ENCODE measurements around the gene DPH6.
"Not testable (repeated sequence)": the region's sequence is repeated elsewhere in the genome, so short reads cannot be mapped to it uniquely, and the experiment has no call there.

Gene DPH6

DNA sequence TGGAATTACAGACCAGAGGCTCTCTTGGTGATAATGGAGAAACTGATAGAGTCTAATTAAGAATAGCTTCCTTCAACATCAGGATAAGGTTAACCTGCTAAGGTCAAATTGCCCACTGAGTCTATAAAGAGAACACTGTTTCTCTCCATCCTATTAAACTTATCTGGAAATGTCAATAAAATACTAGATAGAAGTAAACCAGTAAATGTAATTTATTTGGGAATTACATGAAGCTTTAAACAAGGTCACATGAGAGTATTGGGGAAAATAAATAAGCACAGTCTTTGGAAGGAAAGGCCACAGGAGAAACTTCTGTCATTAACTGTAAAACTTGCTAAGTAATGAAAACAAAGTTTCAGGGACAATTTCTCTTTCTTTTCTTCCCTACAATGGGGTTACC, 118.5 kb downstream of the DPH6 start:
- H3K27me3 ChIP-seq (ENCODE audit: control insufficient read depth, insufficient read depth, low read length): no peaks in the 10 kb centered on the region
- no peaks in the 10 kb centered on the region for H3K36me3 ChIP-seq (ENCODE audit: control insufficient read depth, low read depth, low read length)
- no peak overlapping the region for H3K9ac ChIP-seq (ENCODE audit: low read length)
- H3K4me3 ChIP-seq (ENCODE audit: low read length): no peak overlapping the region
- H3K4me1 ChIP-seq (ENCODE audit: control insufficient read depth, low read depth, low read length): no peaks in the 10 kb centered on the region
- no peaks in the 10 kb centered on the region for H3K9me3 ChIP-seq (ENCODE audit: control insufficient read depth, low read depth, low read length)
- no peak overlapping the region for H3K27ac ChIP-seq (ENCODE audit: low read length)

DNA sequence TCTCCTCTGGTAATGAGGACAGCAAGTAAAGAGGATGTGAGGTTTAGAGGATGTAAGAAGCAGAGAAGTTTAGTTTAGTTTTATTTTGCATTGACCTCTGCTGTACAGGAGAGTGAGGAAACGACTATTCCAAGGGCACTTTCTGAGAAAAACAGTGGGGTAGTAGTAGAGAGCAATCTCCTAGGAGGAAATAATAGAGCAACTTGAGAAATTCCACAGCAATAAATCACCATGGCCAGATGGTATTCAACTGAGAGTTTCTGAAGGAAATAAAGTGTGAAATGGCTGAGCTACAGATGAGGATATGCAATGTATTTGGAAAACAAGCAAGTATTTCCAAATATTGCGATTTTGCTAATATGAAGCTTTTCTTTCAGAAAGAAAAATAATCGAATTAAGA, 118.9 kb downstream of the DPH6 start:
- Histone ChIP-seq H3K36me3 (ENCODE audit: control insufficient read depth, low read depth, low read length) (no peaks in the 10 kb centered on the region), H3K27ac (ENCODE audit: low read length) (no peak overlapping the region), H3K9ac (ENCODE audit: low read length) (no peak overlapping the region), H3K4me3 (ENCODE audit: low read length) (no peak overlapping the region), H3K27me3 (ENCODE audit: control insufficient read depth, insufficient read depth, low read length) (no peaks in the 10 kb centered on the region), H3K4me1 (ENCODE audit: control insufficient read depth, low read depth, low read length) (no peaks in the 10 kb centered on the region), H3K9me3 (ENCODE audit: control insufficient read depth, low read depth, low read length) (no peaks in the 10 kb centered on the region)

DNA sequence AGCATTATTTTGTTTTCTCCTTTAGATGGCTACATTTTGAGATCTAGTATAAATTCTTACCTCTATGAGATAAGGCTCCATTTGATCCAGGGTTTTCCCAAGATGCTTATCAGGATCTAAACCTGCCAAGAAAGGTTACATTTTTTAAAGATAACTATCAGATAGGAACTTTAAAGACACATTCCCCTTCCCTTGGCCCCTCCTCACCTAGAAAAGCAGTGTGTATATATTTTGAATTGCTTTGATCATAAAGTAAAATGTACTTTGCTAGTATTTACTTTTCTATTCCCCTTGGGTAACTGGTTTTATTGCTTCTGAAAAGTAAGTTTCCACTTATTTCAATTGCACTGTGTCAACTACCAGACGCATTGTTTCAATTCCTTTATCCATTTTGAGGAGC, 135.2 kb downstream of the DPH6 start:
- Histone ChIP-seq H3K4me1 (ENCODE audit: control insufficient read depth, low read depth, low read length) (no peaks in the 10 kb centered on the region), H3K27ac (ENCODE audit: low read length) (no peak overlapping the region), H3K36me3 (ENCODE audit: control insufficient read depth, low read depth, low read length) (no peaks in the 10 kb centered on the region), H3K9ac (ENCODE audit: low read length) (no peak overlapping the region), H3K9me3 (ENCODE audit: control insufficient read depth, low read depth, low read length) (no peaks in the 10 kb centered on the region), H3K27me3 (ENCODE audit: control insufficient read depth, insufficient read depth, low read length) (no peaks in the 10 kb centered on the region), H3K4me3 (ENCODE audit: low read length) (no peak overlapping the region)

DNA sequence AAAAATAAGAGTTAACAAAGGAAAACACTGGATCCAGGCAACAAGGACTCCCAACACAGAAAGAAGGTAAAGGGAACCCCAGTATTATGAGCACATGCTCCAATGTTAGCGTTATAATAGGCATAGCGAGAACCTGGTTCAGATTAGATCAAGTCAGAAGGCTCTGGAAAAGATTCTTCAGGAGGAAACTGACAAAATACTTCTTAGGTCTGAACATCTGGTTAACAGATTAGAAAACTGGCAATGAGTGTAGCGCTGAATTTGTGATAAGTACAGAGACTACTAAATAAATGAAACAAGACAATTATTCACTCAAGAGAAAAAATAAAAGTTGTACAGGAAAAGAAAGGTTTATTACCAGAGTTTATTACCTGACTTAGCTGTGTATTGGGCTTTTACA, 146.1 kb downstream of the DPH6 start:
- H3K9ac ChIP-seq (ENCODE audit: low read length): no peak overlapping the region
- no peaks in the 10 kb centered on the region for H3K9me3 ChIP-seq (ENCODE audit: control insufficient read depth, low read depth, low read length)
- H3K4me1 ChIP-seq (ENCODE audit: control insufficient read depth, low read depth, low read length): no peaks in the 10 kb centered on the region
- no peaks in the 10 kb centered on the region for H3K27me3 ChIP-seq (ENCODE audit: control insufficient read depth, insufficient read depth, low read length)
- H3K27ac ChIP-seq (ENCODE audit: low read length): no peak overlapping the region
- no peak overlapping the region for H3K4me3 ChIP-seq (ENCODE audit: low read length)
- H3K36me3 ChIP-seq (ENCODE audit: control insufficient read depth, low read depth, low read length): no peaks in the 10 kb centered on the region

GRCh38 chr15:35397027-35397426, 148.9 kb downstream of the DPH6 start:
- no peaks in the 10 kb centered on the region for H3K4me1 ChIP-seq (ENCODE audit: control insufficient read depth, low read depth, low read length)
- no peak overlapping the region for H3K27ac ChIP-seq (ENCODE audit: low read length)
- H3K9ac ChIP-seq (ENCODE audit: low read length): no peak overlapping the region
- no peaks in the 10 kb centered on the region for H3K9me3 ChIP-seq (ENCODE audit: control insufficient read depth, low read depth, low read length)
- H3K4me3 ChIP-seq (ENCODE audit: low read length): no peak overlapping the region
- no peaks in the 10 kb centered on the region for H3K27me3 ChIP-seq (ENCODE audit: control insufficient read depth, insufficient read depth, low read length)
- H3K36me3 ChIP-seq (ENCODE audit: control insufficient read depth, low read depth, low read length): no peaks in the 10 kb centered on the region

DNA sequence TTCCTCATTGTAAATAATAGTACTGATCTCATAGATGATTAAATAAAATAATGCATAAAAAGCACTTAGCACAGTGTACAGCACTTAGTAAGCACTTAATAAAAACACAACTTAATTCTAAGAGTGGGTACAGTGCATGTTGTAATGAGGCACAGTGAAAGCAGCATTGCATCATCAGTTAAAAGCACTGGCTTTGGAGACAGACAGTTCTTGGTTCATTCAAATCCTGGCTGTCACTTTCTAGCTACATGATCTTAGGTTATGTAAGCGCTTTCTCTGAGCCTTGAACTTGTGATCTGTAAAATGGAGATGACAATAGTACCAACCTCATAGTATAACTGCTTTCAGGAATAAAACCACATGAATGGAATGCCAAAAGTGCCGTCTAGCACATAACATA, 151.5 kb downstream of the DPH6 start:
- Histone ChIP-seq H3K9me3 (ENCODE audit: control insufficient read depth, low read depth, low read length) (no peaks in the 10 kb centered on the region), H3K4me1 (ENCODE audit: control insufficient read depth, low read depth, low read length) (no peaks in the 10 kb centered on the region), H3K9ac (ENCODE audit: low read length) (no peak overlapping the region), H3K4me3 (ENCODE audit: low read length) (no peak overlapping the region), H3K27ac (ENCODE audit: low read length) (no peak overlapping the region), H3K36me3 (ENCODE audit: control insufficient read depth, low read depth, low read length) (no peaks in the 10 kb centered on the region), H3K27me3 (ENCODE audit: control insufficient read depth, insufficient read depth, low read length) (no peaks in the 10 kb centered on the region)

DNA sequence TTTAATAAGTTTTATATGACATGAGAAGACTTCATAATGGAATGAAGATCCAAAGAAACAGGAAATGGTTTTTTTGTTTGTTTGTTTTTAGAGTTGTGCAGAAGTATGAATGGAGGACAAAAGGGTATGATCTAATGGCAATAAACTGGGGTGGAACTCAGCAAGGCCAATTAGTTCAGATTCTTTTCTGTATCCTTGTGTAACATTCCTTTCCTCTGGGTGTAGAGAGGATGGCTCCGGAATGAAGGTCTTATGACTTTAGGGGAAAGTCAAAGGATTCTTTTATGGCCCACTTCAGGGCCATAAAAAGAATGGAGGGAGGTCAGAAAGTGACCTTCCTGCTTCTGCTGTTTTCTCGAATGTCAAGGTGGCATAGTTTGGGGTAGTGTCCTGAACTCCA, 152.6 kb downstream of the DPH6 start:
- H3K36me3 ChIP-seq (ENCODE audit: control insufficient read depth, low read depth, low read length): no peaks in the 10 kb centered on the region
- no peaks in the 10 kb centered on the region for H3K4me1 ChIP-seq (ENCODE audit: control insufficient read depth, low read depth, low read length)
- no peaks in the 10 kb centered on the region for H3K9me3 ChIP-seq (ENCODE audit: control insufficient read depth, low read depth, low read length)
- no peak overlapping the region for H3K9ac ChIP-seq (ENCODE audit: low read length)
- H3K27me3 ChIP-seq (ENCODE audit: control insufficient read depth, insufficient read depth, low read length): no peaks in the 10 kb centered on the region
- H3K27ac ChIP-seq (ENCODE audit: low read length): no peak overlapping the region
- H3K4me3 ChIP-seq (ENCODE audit: low read length): no peak overlapping the region

DNA sequence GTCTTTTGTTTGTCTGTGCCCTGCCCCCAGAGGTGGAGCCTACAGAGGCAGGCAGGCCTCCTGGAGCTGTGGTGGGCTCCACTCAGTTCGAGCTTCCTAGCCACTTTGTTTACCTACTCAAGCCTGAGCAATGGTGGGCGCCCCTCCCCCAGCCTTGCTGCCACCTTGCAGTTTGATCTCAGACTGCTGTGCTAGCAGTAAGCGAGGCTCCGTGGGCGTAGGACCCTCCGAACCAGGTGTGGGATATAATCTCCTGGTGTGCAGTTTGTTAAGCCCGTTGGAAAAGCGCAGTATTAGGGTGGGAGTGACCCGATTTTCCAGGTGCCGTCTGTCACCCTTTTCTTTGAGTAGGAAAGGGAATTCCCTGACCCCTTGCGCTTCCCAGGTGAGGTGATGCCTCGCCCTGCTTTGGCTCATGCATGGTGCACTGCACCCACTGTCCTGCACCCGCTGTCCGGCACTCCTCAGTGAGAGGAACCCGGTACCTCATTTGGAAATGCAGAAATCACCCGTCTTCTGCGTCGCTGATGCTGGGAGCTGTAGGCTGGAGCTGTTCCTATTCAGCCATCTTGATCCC, 154.5 kb downstream of the DPH6 start:
- not testable (repeated sequence) for H3K9ac ChIP-seq (ENCODE audit: low read length); H3K9me3 ChIP-seq (ENCODE audit: control insufficient read depth, low read depth, low read length); H3K27ac ChIP-seq (ENCODE audit: low read length); H3K27me3 ChIP-seq (ENCODE audit: control insufficient read depth, insufficient read depth, low read length); H3K36me3 ChIP-seq (ENCODE audit: control insufficient read depth, low read depth, low read length); H3K4me3 ChIP-seq (ENCODE audit: low read length); H3K4me1 ChIP-seq (ENCODE audit: control insufficient read depth, low read depth, low read length)

DNA sequence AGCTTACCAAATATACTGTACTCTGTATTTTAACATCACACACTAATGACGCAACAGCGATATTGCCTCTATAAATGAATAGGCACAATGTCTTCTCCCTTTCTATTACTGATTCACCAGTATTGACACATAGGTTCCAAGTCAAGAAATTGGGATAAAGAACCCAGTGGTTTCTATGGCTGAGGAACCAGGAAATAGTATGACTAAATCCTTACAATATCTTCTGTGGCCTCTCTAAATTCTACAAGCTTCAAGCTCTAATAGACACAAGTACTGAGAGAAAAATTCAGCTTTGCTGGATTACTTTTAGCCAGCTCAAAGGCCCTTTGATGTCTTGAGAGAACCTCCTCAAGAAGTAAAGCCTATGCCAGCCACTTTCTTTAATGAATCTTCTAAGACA, 162.5 kb downstream of the DPH6 start:
- Histone ChIP-seq H3K27ac (ENCODE audit: low read length) (no peak overlapping the region), H3K27me3 (ENCODE audit: control insufficient read depth, insufficient read depth, low read length) (no peaks in the 10 kb centered on the region), H3K4me3 (ENCODE audit: low read length) (no peak overlapping the region), H3K9me3 (ENCODE audit: control insufficient read depth, low read depth, low read length) (no peaks in the 10 kb centered on the region), H3K36me3 (ENCODE audit: control insufficient read depth, low read depth, low read length) (no peaks in the 10 kb centered on the region), H3K9ac (ENCODE audit: low read length) (no peak overlapping the region), H3K4me1 (ENCODE audit: control insufficient read depth, low read depth, low read length) (no peaks in the 10 kb centered on the region)

DNA sequence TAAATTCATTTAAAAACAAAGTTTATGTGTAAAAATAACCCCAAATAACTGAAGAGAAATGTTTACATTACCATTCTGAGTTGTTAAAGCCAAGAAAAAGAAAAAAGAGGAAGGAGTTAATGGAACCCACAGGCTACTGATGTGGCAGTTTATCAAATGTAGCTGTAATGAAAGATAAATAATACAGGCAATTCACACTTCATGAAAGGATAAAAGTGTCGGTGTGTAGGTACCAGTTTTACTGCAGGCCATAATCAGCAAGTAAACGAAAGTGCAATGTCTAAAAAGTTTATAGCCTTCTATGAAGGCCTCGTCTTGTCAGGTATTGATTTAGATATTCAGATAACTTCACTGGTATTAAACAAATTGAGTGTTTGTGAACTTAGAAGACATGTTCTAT, 164.6 kb downstream of the DPH6 start:
- H3K27me3 ChIP-seq (ENCODE audit: control insufficient read depth, insufficient read depth, low read length): no peaks in the 10 kb centered on the region
- H3K4me3 ChIP-seq (ENCODE audit: low read length): no peak overlapping the region
- no peaks in the 10 kb centered on the region for H3K9me3 ChIP-seq (ENCODE audit: control insufficient read depth, low read depth, low read length)
- no peak overlapping the region for H3K9ac ChIP-seq (ENCODE audit: low read length)
- H3K4me1 ChIP-seq (ENCODE audit: control insufficient read depth, low read depth, low read length): no peaks in the 10 kb centered on the region
- H3K27ac ChIP-seq (ENCODE audit: low read length): no peak overlapping the region
- H3K36me3 ChIP-seq (ENCODE audit: control insufficient read depth, low read depth, low read length): no peaks in the 10 kb centered on the region

- no peak overlapping the region for H3K9ac ChIP-seq (ENCODE audit: low read length)
- no peaks in the 10 kb centered on the region for H3K36me3 ChIP-seq (ENCODE audit: control insufficient read depth, low read depth, low read length)
- no peak overlapping the region for H3K4me3 ChIP-seq (ENCODE audit: low read length)
- no peaks in the 10 kb centered on the region for H3K9me3 ChIP-seq (ENCODE audit: control insufficient read depth, low read depth, low read length)
- H3K27me3 ChIP-seq (ENCODE audit: control insufficient read depth, insufficient read depth, low read length): no peaks in the 10 kb centered on the region
- no peak overlapping the region for H3K27ac ChIP-seq (ENCODE audit: low read length)
- H3K4me1 ChIP-seq (ENCODE audit: control insufficient read depth, low read depth, low read length): no peaks in the 10 kb centered on the region
These were observed 166.0 kb downstream of the DPH6 start for GRCh38 chr15:35379972-35380371.

- not testable (repeated sequence) for H3K4me3 ChIP-seq (ENCODE audit: low read length); H3K4me1 ChIP-seq (ENCODE audit: control insufficient read depth, low read depth, low read length); H3K9ac ChIP-seq (ENCODE audit: low read length); H3K27ac ChIP-seq (ENCODE audit: low read length); H3K27me3 ChIP-seq (ENCODE audit: control insufficient read depth, insufficient read depth, low read length); H3K9me3 ChIP-seq (ENCODE audit: control insufficient read depth, low read depth, low read length); H3K36me3 ChIP-seq (ENCODE audit: control insufficient read depth, low read depth, low read length)
These were observed 167.5 kb downstream of the DPH6 start for GRCh38 chr15:35378454-35378853.

Data from iPS-18a (cell line).